ENCODE data around the gene FAM180A.
"Not testable (repeated sequence)": the region's sequence is repeated elsewhere in the genome, so short reads cannot be mapped to it uniquely, and the experiment has no call there.

Gene FAM180A

DNA sequence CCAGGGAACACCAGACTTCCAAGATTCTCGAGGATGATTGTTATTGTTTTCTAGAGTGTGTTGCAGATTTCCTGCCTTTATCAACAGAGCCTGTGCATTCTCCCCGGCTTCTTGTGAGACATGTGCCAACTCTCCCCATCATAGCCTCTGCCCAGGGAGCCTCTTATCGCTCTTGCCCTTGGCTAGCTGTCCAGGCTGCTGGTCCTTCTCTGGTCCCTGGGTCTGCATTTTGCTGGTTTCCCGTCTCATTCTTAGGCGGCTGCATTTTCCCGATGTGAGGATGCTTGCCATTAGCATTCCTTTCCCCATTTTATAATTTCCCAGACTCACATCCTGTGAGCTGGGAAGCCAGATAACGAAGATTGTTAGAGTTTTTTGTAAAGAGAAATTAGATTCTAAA is 35.8 kb downstream of the FAM180A start:
- DNase-seq (ENCODE audit: low read depth), result no peak

GRCh38 chr7:135712182-135712782 is 36.3 kb downstream of the FAM180A start:
- DNase-seq (ENCODE audit: low read depth), result no peak

DNA sequence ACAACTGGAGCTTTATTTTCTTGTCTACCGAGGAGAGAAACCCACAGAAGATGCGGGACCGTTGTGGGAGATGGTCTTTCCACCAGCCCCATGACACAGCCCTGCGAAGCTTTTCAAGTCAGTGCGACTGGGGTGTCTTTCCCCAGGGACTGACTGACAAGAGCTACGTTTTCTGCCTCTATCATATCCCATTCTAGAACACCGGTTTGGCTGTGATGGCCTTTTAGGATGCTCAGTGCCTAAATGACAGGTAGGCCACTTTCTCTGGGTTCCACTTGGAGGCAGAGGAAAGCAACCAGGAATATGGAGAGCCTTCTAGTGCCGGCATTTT is 37.5 kb downstream of the FAM180A start:
- DNase-seq (ENCODE audit: low read depth), result no peak

GRCh38 chr7:135710417-135711138 is 38.0 kb downstream of the FAM180A start:
- no peak for DNase-seq (ENCODE audit: low read depth)

DNA sequence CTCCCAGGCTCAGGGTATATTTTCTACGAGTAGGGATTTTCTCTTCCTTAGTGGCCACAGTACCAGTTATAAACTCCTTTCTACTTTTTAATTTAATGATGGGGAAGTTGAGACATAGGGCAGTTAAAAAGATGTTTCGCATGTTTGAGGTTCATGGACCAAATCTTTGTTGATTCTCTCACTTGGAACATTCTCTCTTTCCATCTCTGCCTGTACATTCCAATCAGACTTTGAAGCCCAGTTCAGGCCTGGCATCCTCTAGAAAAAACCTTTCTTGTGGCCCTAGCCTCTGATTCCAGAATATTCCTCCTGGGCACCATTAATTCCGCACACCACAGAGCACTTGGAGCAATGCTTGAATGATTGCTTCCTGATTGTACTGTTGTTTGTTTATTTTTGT is 39.1 kb downstream of the FAM180A start:
- DNase-seq (ENCODE audit: low read depth), result no peak

- DNase-seq (ENCODE audit: low read depth), result no peak
Measured at GRCh38 chr7:135708041-135708440, 40.6 kb downstream of the FAM180A start.

- no peak for DNase-seq (ENCODE audit: low read depth)
Measured at GRCh38 chr7:135707570-135707966, 41.0 kb downstream of the FAM180A start.

- DNase-seq (ENCODE audit: low read depth), result no peak
Measured at GRCh38 chr7:135706858-135707569, 41.6 kb downstream of the FAM180A start.

DNA sequence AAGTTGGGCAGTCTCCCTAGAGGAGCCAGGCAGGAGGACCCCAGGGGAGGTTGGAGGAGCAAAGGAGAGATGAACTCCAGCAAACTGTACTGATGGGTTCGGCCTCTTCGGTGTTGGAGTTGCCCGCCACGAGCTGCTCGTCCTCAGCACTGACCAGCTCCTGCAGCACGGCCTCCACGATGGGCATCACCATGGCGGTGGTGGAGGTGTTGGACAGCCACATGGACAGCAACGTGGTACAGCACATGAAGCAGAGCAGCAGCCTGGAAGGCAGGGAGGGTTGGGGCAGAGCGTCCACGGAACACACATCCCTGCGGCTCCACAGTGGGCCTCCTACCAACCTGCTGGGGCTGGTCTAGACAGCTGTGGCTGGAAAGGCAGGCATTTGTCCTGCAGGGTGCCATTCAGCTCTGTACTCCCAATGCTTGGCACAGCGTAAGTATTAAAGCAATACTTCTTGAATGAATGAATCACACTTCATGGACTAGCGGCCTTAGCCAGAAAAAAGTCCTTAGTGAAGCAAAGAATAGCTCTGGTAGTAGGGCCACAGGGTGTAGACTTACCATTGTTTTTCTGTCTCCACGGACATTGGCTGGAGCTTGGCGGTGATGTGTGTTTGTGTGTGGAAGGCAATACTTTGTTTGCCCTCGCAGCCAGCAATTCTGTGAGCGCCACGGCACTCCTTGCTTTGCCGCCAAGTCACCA is 42.4 kb downstream of the FAM180A start:
- DNase-seq (ENCODE audit: low read depth), result no peak

- DNase-seq (ENCODE audit: low read depth), result no peak
Measured at GRCh38 chr7:135704698-135705097, 43.9 kb downstream of the FAM180A start.

DNA sequence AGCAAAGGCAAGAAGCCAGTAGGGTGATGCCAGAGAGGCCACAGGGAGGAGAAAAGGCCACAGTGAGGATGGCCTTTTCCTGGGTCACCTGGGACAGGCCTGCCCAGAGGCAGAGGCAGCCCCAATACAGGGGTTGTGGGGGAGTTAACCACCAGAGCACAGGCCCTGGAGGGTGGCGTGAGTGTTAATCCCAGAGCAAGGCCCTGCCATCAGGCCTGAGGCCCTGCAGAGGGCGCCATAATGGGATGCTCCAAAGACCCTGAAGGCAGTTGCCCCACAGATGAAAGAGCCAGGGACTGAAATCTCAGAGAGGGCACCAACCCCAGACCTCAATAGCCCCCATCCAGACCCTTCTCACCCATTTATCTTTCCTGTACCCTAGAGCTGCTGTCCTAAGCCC is 44.5 kb downstream of the FAM180A start:
- DNase-seq (ENCODE audit: low read depth), result no peak

DNA sequence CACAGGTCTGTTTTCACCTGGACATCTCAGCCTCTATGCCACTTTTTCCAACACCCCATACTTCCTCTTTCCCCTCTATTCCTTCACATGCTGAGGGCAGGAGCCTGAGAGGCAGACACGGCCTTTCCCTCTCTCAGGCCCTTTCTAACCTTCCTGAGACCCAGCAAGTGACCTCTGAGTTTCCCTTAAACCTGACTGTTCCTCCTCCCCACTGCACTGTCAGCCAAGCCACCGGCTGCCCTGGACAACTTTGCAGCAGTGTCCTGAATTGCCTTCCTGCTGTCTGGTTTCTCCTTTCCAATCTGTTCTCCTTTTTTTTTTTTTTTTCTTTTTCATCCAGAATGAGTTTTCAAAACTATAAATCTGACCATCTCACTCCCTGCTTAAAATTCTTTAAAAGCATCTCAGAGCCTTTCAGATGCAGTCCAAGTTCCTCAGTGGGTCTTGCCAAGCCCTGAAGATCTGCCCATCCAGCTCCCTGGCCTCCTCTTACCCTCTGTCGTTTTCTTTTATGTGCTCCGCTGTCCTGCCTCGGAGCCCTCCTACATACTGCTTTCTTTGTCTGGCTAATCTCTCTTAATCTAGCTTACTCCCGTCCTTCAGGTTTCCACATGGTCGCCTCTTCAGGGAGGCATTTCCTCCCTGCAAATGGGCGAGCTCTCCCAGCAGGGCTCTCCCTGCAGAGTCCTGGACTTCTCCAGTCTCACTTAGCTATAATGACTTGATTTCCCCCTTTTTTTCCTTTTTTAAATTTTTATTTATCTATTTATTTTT is 51.1 kb downstream of the FAM180A start:
- no peak for DNase-seq (ENCODE audit: low read depth)

- no peak for DNase-seq (ENCODE audit: low read depth)
Measured at GRCh38 chr7:135693558-135693957, 55.1 kb downstream of the FAM180A start.

DNA sequence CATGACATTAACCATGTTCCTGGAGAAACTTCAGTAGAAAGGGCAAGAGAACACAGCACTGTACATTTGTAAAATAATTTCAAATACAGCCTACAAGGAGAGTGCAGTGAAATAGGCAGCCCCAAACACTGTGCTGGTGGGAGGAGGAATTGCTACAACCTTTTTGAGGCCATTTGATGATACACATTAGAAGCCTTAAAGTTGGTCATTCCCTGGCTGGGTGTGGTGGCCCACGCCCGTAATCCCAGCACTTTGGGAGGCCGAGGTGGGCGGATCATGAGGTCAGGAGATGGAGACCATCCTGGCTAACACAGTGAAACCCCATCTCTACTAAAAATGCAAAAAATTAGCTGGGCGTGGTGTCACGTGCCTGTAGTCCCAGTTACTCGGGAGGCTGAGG is 56.0 kb downstream of the FAM180A start:
- DNase-seq (ENCODE audit: low read depth), result not testable (repeated sequence)

GRCh38 chr7:135692055-135692454 is 56.6 kb downstream of the FAM180A start:
- no peak for DNase-seq (ENCODE audit: low read depth)

GRCh38 chr7:135690566-135690965 is 58.0 kb downstream of the FAM180A start:
- peak; percentile 27 for DNase-seq (ENCODE audit: low read depth)

DNA sequence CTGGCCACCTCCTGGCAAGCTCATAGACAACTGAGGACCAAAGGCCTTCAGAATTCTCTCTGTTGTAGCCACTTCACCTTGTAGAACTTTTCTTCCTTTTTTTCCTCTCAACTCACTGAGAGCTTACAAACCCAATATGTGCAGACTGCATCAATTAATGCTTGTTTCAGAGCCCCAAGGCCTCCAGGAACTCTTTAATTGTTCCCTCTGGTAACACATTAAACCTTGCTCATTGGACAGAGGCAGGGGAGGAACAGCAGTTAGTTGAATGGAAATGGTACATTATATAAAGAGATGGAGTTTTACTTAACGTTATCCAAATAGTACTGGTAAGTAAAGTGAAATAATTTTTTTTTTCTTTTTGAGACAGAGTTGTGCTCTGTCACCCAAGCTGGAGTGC is 61.1 kb downstream of the FAM180A start:
- no peak for DNase-seq (ENCODE audit: low read depth)

- no peak for DNase-seq (ENCODE audit: low read depth)
Measured at GRCh38 chr7:135685306-135686084, 63.1 kb downstream of the FAM180A start.

DNA sequence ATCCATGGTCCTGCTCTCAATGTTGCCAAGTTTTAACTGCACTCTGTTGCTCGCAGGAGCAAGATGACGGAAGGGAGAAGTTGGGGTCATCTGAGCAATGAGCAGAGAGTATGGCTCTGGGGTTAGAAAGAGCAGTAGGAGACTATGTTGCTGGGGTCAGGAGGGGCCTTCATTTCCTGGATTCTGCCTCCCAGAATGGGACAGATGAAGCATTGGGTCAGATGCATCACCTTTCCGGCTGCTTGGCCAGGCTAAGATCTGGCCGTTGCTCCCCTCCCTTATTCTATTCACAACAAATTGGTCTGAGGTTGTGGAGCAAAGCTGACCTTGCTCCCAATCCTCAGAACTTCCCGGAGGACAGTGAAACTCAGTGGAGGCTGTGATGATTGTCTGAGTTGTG is 63.9 kb downstream of the FAM180A start:
- no peak for DNase-seq (ENCODE audit: low read depth)

DNA sequence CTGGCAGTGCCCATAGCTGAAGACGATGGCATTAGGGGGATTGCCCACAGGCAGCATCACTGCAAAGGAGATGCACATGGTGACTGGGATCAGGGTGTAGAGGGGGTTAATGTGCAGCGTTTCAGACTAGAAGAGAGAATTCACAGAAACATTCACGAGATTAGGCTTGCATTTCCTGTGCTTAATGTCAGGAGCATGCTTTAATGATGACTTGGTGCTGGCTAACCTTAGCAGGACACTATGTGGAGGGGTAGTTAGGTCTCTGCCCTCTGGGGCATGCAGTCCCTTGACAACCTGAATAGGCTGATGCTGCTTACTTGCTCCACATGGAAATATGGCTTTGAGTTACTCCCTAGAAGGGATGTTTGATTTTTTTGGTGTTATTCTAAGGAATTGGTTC is 64.5 kb downstream of the FAM180A start:
- DNase-seq (ENCODE audit: low read depth), result no peak

DNA sequence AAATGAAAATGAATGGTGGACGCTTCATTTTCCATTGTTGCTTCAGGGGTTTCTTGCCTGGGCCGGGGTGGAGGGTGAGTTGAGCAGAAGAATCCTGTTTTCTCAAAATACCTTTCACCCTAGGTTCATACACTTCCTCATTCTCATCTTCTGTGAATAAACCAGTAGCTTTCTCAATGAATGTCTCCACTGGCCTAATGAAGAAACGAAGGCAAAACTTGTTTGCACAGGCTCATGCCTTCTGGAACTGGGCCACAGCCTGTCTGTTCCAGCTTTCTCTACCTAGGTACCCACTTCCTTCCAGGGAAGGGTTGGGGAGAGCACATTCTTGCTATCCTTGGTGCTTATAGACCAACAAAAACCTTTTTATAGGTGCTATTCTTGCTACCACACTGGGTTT is 65.0 kb downstream of the FAM180A start:
- no peak for DNase-seq (ENCODE audit: low read depth)

All from stromal cell of bone marrow (primary cell).